Effector memory CD4-positive, alpha-beta T cell (primary cell): ENCODE measurements around the gene PRKCB.
"Not testable (repeated sequence)": the region's sequence is repeated elsewhere in the genome, so short reads cannot be mapped to it uniquely, and the experiment has no call there.

ENCODE experiments used
- DNase-seq, 3 donors: peaks; one replicate each; pipeline ENCODE4 v3.0.0-alpha.2; 2020
- H3K27ac ChIP-seq: 2 replicates; pipeline ENCODE4 v1.7.0; 2013; ENCODE audit warnings: mild to moderate bottlenecking, low read length, moderate library complexity; ENCODE audit not compliant: insufficient read depth, poor library complexity, severe bottlenecking
- H3K27me3 ChIP-seq: replicated peaks from 2 replicates; pipeline ENCODE4 v1.7.0; 2013; ENCODE audit warnings: mild to moderate bottlenecking, low read length; ENCODE audit not compliant: insufficient read depth, control insufficient read depth, poor library complexity, severe bottlenecking
- H3K36me3 ChIP-seq: 2 replicates; pipeline ENCODE4 v1.7.0; 2013; ENCODE audit warnings: mild to moderate bottlenecking, low read length, moderate library complexity; ENCODE audit not compliant: control insufficient read depth, insufficient read depth
- H3K4me1 ChIP-seq: 2 replicates; pipeline ENCODE4 v1.7.0; 2013; ENCODE audit warnings: low read length, mild to moderate bottlenecking; ENCODE audit not compliant: control insufficient read depth, insufficient read depth, poor library complexity, severe bottlenecking
- H3K4me3 ChIP-seq: 2 replicates; pipeline ENCODE4 v1.7.0; 2013; ENCODE audit warnings: low read length, low read depth, mild to moderate bottlenecking; ENCODE audit not compliant: insufficient read depth, poor library complexity, severe bottlenecking
- H3K9me3 ChIP-seq: 2 replicates; pipeline ENCODE4 v1.7.0; 2013; ENCODE audit warnings: mild to moderate bottlenecking, low read length, moderate library complexity; ENCODE audit not compliant: control insufficient read depth

Gene PRKCB

DNA sequence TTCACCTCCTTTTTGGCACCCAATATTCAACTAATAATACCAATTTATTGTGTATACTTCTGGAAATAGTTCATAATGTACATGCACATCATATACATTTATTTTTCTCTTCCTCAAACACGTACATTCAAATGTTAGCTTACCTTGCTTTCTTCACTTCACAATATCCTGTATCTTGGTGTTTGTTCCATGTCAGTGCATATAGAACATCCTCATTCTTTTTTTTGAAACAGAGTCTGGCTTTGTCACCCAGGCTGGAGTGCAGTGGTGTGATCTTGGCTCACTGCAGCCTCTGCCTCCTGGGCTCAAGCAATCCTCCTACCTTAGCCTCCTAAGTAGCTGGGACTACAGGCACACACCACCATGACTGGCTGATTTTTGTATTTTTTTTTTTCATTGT is 80.8 kb downstream of the PRKCB start:
- H3K36me3 ChIP-seq, H3K4me1 ChIP-seq, H3K4me3 ChIP-seq, H3K27ac ChIP-seq, H3K9me3 ChIP-seq, H3K27me3 ChIP-seq, DNase-seq: not testable (repeated sequence)

DNA sequence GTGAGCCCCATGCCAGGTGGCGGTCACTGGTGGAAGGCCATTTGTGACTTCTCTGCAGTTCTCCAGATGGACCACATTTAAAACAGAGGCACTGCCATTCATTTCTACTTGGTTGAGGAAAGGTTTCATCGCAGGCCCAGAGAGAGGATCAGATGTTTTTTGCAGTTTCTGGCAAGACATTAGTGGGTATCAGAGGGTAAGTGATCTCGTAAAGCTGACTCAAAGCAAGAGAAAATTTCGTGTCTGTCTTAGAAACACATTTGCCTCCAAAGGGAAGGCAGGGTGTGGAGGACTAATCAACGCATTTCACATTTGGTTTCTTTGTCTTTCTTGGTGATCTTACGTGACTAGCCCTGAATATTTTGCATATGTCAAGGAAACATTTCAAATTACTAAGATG is 81.8 kb downstream of the PRKCB start:
- Histone ChIP-seq H3K4me1 (no peaks in the 10 kb centered on the region), H3K4me3 (no peak overlapping the region), H3K27me3 (no peaks in the 10 kb centered on the region), H3K9me3 (no peaks in the 10 kb centered on the region), H3K27ac (no peak overlapping the region), H3K36me3 (no peaks in the 10 kb centered on the region)
- no peak for DNase-seq

DNA sequence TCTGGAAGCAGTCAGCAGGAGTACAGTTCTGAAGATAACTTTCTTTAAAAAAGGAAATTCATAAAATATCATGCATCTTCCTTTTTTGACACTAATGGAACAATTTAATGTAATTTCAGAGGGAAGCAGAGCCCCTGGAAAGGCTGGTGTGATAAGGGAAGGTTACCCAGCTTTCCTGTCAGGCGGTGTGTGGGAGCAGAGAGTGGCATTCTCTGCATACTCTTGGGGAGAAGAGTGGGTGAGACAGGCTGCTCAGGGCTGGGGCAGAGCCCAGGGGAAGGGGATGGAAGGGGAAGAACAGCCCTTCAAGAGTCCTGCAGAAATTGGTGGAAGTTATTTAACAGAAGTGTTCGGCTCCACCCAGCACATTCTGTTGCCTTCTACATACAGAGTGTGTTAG is 84.7 kb downstream of the PRKCB start:
- Histone ChIP-seq H3K4me3 (no peak overlapping the region), H3K27me3 (no peaks in the 10 kb centered on the region), H3K27ac (no peak overlapping the region), H3K36me3 (no peaks in the 10 kb centered on the region), H3K4me1 (no peaks in the 10 kb centered on the region), H3K9me3 (no peaks in the 10 kb centered on the region)
- no peak for DNase-seq

DNA sequence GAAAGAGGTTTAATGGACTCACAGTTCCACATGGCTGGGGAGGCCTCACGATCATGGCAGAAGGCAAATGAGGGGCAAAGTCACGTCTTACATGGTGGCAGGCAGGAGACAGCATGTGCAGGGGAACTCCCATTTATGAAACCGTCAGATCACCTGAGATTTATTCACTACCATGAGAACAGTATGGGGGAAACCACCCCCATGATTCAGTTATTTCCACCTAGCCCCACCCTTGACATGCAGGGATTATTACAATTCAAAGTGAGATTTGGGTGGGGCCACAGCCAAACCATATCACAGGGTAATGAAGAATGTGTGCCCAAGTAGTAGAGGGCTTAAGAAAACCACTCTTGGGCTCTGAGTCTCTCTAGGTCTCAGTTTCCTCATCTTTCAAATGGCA is 85.1 kb downstream of the PRKCB start:
- no peaks in the 10 kb centered on the region for H3K9me3 ChIP-seq
- no peaks in the 10 kb centered on the region for H3K36me3 ChIP-seq
- H3K27me3 ChIP-seq = no peaks in the 10 kb centered on the region
- DNase-seq = no peak
- no peak overlapping the region for H3K27ac ChIP-seq
- H3K4me3 ChIP-seq = no peak overlapping the region
- no peaks in the 10 kb centered on the region for H3K4me1 ChIP-seq

DNA sequence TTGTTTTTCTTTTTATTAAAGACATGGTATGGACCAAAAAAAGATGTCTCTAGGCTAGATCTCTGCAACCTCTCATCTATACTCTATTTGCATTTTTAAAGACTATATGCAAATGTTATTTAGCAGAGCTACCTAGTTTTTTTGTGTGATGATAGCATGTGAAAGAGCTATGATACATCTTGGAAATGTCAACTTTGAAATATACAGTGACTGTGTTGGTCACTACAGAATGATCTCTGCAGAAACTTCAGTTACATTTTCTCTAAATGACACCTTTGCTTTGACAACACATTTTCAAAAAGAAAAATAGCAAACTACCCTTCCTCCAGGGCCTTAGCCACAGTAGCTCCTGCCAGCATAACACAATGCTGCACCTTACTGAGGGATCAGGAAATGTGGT is 86.6 kb downstream of the PRKCB start:
- DNase-seq = no peak
- H3K4me1 ChIP-seq = no peaks in the 10 kb centered on the region
- H3K36me3 ChIP-seq = no peaks in the 10 kb centered on the region
- H3K27ac ChIP-seq = no peak overlapping the region
- no peaks in the 10 kb centered on the region for H3K9me3 ChIP-seq
- H3K27me3 ChIP-seq = no peaks in the 10 kb centered on the region
- H3K4me3 ChIP-seq = no peak overlapping the region

DNA sequence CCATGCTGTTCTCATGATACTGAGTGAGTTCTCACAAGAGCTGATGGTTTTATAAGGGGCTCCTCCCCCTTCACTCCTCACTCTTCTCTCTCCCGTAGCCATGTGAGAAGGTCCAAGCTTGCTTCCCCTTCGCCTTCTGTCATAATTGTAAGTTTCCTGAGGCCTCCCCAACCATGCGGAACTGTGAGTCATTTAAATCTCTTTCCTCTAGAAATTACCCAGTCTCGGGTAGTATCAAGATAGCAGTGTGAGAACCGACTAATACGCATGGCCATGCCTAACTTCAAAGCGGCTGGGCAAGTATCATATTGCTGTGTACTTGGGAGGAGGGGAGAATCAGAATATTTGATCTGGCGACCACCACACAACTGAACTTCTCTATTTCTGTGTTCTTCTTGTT is 88.3 kb downstream of the PRKCB start:
- no peak overlapping the region for H3K4me3 ChIP-seq
- no peak overlapping the region for H3K27ac ChIP-seq
- H3K4me1 ChIP-seq = no peaks in the 10 kb centered on the region
- DNase-seq = no peak
- no peaks in the 10 kb centered on the region for H3K36me3 ChIP-seq
- no peaks in the 10 kb centered on the region for H3K9me3 ChIP-seq
- H3K27me3 ChIP-seq = no peaks in the 10 kb centered on the region

DNA sequence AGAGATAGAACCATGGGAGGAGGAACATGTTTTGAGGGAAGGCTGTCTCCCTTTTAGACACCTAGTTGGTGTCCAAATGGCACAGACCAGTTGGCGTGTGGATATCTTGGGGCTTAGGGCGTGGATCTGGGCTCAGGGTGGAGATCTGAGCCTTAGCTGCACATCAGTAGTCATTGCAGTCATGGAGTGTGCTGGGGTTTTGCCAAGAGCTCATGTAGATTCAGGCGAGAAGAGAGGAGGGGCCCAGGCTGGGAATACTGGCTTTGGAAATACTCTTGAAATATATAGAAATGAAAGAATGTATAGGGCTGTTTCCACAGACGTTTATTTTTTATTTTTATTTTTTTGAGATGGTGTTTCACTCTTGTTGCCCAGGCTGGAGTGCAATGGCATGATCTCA is 92.0 kb downstream of the PRKCB start:
- H3K9me3 ChIP-seq = no peaks in the 10 kb centered on the region
- H3K36me3 ChIP-seq = no peaks in the 10 kb centered on the region
- H3K27me3 ChIP-seq = no peaks in the 10 kb centered on the region
- no peak overlapping the region for H3K27ac ChIP-seq
- no peak for DNase-seq
- no peak overlapping the region for H3K4me3 ChIP-seq
- H3K4me1 ChIP-seq = no peaks in the 10 kb centered on the region

DNA sequence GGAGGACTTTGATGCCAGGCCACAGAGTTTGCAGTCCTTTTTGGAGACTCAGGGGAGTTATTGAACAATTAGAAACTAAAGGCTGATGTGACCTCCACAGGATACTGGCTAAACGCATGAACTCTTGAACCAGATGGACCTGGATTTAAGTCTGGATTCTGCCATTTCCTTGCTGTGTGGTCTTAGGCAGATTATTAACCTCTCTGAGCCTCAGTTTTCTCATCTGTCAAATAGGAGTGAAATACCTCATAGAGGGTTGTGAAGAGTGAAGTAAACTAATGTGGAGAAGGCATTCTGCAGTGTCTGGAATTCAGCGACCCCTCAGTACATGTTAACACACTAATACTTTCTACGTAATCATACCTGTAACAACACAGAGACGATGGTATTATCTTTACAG is 93.5 kb downstream of the PRKCB start:
- Histone ChIP-seq H3K4me1 (no peaks in the 10 kb centered on the region), H3K27ac (no peak overlapping the region), H3K27me3 (no peaks in the 10 kb centered on the region), H3K4me3 (no peak overlapping the region), H3K9me3 (no peaks in the 10 kb centered on the region), H3K36me3 (no peaks in the 10 kb centered on the region)
- DNase-seq = no peak

DNA sequence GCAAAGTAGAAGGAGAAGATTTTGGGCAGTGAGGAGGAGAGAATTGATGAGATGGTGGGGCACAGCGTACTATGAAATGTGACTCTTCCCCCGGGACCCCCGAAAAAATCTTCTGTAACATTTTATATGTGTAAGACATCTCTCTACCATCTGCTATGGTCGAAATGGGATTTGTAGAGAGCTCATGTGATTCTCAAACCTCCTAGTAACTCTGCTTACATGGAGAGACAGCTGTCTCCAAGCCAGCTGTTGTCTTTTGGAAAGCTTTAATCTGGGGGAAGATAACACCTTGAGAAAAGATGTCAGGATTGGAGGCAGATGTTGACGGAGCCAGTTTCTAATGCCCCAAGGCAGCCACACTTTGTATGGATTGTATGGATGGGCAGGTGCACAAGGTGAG is 94.1 kb downstream of the PRKCB start:
- no peak overlapping the region for H3K27ac ChIP-seq
- H3K36me3 ChIP-seq = no peaks in the 10 kb centered on the region
- no peak for DNase-seq
- no peaks in the 10 kb centered on the region for H3K27me3 ChIP-seq
- no peak overlapping the region for H3K4me3 ChIP-seq
- no peaks in the 10 kb centered on the region for H3K4me1 ChIP-seq
- H3K9me3 ChIP-seq = no peaks in the 10 kb centered on the region

DNA sequence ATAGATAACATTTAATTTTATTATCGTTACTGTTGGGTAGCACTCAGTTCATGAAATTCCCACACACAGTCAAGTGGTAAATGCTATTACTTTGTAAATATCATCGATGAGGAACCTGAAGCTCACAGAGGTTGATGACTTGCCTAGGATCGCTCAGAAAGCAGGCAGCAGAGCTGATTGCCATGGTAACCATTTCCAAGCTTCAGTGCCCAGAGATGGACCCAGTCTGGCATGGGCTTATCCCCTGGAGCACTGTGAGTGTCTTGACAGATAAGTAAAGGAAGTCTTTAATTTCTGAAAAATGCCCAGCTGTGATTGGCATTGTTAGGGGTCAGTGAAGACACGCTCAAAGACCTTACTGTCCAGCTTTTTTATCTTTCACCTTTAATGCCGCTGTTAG is 95.0 kb downstream of the PRKCB start:
- no peak for DNase-seq
- Histone ChIP-seq H3K4me3 (no peak overlapping the region), H3K27me3 (no peaks in the 10 kb centered on the region), H3K9me3 (no peaks in the 10 kb centered on the region), H3K36me3 (no peaks in the 10 kb centered on the region), H3K4me1 (no peaks in the 10 kb centered on the region), H3K27ac (no peak overlapping the region)

DNA sequence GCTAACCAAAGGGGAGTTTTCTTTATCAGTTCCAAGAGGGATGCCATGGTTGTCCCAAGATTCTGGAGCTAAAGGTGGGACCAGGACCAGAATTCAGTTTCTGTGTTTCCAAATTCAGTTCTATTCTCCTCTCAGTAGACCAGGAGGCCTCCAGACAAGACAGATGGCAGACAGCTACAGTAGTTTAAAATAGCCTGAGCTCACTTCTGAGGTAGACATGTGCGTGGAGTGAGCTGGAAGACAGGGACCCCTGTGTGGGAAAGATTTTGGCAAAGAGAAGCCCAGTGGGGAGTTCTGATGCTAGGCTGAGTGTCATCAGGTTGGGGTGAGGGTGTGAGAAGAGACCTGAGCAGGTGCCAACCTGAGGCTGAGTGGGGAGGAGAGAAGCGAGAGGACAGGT is 95.4 kb downstream of the PRKCB start:
- H3K4me1 ChIP-seq = no peaks in the 10 kb centered on the region
- H3K27ac ChIP-seq = no peak overlapping the region
- H3K4me3 ChIP-seq = no peak overlapping the region
- no peaks in the 10 kb centered on the region for H3K9me3 ChIP-seq
- H3K36me3 ChIP-seq = no peaks in the 10 kb centered on the region
- DNase-seq = no peak
- H3K27me3 ChIP-seq = no peaks in the 10 kb centered on the region
